GM21381 (cell line): ENCODE results near the gene ZNF862.

Experiments
- ATAC-seq: cut with Tn5 transposase; IDR thresholded peaks from one replicate; pipeline ENCODE4 v1.9.1; 2021; ENCODE audit warnings: mild to moderate bottlenecking, moderate library complexity; ENCODE audit not compliant: unreplicated experiment

ZNF862 gene

GRCh38 chr7:149843566-149843965 lies 5.4 kb downstream of the ZNF862 start:
- ATAC-seq: no peak

DNA sequence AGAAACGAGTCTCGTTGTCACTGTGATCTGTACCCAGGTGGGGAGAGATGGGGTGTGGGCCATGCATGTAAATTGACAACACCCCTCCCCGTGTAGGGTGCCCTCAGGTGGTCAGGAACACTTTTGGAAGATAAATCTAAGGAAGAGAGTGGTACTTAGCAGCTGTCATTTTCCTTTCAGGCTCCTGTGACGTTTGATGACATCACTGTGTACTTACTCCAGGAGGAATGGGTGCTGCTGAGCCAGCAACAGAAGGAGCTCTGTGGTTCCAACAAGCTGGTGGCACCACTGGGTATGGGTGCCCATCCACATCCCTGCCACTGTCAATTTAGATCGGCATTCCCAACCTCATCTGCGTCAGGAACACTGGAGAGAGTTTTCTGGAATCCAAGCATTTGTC lies 6.3 kb downstream of the ZNF862 start:
- no peak for ATAC-seq

- ATAC-seq: no peak
Observed at GRCh38 chr7:149845257-149845980, 7.2 kb downstream of the ZNF862 start.

- ATAC-seq: no peak
Observed at GRCh38 chr7:149846021-149846420, 7.8 kb downstream of the ZNF862 start.

- ATAC-seq: peak; percentile 60
Observed at GRCh38 chr7:149846436-149847046, 8.4 kb downstream of the ZNF862 start.

DNA sequence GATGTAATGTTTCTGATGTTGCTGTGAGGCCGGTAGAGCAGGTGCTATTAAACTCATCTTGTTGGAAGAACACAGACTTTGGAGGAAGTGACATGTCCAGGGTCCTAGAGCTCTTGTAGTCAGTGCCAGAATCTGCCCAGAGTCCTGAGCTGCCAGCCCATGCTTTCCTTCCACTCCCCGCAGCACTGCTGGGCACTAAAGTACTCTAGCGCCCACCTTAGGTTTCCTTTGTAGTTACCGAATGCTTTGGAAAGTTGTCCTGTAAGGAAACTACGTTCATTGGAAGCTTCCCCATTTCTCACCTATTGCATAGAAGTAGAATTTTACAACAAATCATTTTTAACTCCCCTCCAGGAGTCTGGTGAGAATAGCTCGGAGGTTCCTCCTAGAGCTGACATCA lies 11.0 kb downstream of the ZNF862 start:
- no peak for ATAC-seq

GRCh38 chr7:149850007-149850594 lies 11.9 kb downstream of the ZNF862 start:
- ATAC-seq: no peak

DNA sequence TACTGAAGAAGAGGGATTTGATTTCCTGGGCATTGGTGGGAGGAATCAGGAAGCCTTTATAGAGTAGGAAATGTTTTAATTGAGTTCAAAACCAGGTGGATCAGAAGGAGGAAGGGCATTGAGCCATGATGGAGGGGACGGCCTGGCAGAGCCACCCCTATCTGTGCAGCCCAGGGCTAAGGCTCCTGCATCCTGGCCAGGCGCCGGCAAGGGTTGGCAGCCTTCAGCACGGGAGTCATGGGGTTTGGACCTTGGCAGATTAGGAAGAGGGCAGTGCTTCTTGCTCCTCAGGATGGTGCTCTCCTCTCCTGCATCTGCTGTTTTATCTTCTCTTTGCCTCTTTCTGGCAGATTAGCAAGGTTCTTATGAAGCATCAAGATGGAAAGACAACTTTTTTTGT lies 12.5 kb downstream of the ZNF862 start:
- ATAC-seq: no peak

GRCh38 chr7:149851449-149851848 lies 13.3 kb downstream of the ZNF862 start:
- ATAC-seq: no peak

DNA sequence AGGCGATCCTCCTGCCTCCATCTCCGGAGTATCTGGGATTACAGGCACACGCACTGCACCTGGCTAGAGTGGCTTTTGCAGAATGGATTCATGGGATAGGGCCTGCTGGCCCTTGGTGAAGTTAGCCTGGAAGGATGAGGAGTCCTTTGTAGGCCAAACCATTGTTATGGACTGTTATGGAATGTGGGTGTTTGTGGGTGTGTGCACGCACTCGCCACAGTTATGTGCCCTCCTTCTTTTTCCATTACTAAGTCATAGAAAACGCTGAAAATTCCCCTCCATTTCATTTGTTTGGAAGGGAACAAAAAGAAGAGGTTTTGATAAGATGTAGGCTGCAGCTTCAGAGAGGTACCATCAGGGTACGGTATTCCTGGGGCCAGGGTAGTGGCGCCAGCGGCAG lies 15.0 kb downstream of the ZNF862 start:
- no peak for ATAC-seq

- no peak for ATAC-seq
Observed at GRCh38 chr7:149854611-149855360, 16.6 kb downstream of the ZNF862 start.

DNA sequence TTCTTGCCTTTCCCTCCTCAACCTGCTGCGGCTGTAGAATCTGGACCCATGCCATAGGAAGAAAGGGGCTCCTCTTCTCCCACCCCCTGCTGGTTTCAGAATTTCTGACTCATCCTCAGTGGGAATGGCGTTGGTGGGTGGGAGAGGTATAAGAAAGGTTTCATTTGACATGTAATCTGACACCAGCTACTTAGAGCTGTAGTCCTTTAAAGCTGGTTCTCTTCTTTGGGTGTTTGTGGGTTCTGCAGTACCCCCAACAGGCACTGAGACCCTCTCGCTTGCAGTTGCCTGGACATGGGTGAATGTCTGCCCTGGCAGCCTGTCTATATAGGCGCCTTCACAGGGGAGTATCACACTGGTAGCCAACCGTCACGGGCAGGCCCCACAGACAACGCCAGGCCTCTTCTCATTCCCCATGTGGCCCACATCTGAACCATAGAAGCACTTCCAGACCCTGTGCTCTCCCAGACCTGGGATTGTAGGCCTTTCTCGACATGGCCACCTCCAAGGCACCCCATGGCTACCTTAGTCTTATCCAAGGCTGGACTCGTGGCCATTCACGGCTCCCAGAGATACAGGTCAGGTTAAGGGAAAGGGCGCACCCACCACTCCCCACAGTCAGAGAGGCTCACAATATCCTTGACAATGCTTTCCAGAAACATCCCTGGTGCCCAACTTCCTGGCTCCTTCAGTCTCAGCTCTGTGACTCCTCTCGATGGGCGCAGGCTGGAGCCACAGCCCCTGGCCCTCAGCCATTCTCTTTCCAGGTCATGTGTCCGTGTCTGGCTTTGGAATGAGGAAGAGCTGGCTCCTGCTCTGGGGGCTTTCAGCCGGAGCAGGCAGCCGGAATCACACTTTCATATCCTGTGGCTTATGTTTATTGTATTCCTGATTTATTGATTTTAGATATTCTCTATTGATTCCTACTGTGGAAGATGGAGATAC lies 17.5 kb downstream of the ZNF862 start:
- ATAC-seq: no peak

DNA sequence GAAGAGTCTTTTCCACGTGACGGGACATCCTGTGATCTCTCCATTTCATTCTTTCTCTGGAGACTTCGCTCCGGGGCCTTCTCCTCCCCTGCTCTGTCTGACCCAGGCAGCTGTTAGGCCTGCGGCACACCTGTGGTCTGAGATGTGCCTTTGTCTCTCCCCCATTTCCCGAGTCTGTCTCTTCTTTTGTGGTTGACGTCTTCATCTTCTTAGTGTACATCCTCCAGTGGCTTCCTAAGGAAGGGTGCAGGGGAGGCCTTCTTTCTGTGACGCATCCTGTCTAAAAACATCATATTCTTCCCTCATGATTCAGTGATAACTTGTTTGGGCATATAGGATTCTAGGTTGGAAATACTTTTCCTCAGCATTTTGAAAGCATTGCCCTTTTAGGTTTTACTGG lies 18.4 kb downstream of the ZNF862 start:
- ATAC-seq: no peak

DNA sequence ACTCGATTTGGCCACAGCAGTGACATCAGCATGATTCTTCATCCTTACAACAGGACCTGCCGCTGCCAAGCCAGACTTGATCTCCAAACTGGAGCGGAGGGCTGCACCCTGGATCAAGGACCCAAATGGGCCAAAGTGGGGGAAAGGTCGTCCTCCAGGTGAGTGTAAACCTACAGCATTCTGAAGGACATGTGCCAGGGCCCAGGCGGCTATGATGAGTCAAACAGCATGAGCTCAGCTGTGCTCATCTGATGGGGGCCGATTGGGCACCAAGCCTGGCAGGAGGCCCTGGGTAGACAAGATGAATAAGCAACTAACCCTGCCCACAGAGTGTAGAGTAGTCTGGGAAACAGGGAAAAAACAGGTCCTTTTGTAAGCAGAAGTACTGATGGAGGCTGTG lies 21.2 kb downstream of the ZNF862 start:
- ATAC-seq: no peak

DNA sequence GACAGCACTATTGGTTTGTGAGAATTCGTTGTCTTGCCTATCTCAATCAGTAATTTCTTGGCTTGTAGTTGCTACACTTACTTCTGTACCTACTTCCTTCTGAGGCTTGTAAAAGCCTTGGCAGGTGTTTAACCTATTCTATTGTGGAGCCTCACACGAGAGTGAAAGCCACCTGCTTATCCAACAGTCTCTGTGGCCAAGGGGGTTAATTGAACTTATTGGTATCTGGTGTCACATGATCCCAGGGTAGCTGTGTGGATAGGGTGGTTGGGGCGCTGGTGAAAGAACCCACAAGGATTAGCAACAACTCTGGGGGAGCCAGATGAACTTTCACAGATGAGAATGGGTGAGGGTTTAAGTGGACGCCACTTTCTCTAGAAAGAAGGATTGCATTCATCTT lies 21.7 kb downstream of the ZNF862 start:
- ATAC-seq: no peak

- no peak for ATAC-seq
Observed at GRCh38 chr7:149860821-149861727, 22.9 kb downstream of the ZNF862 start.

DNA sequence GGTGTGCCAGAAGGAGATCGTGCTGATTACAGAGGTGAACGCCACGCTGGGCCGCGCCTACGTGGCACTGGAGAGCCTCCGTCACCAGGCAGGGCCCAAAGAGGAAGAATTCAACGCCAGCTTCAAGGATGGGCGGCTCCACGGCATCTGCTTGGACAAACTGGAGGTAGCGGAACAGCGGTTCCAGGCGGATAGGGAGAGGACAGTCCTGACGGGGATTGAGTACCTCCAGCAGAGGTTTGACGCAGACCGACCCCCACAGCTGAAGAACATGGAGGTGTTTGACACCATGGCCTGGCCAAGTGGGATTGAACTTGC lies 23.5 kb downstream of the ZNF862 start:
- no peak for ATAC-seq

DNA sequence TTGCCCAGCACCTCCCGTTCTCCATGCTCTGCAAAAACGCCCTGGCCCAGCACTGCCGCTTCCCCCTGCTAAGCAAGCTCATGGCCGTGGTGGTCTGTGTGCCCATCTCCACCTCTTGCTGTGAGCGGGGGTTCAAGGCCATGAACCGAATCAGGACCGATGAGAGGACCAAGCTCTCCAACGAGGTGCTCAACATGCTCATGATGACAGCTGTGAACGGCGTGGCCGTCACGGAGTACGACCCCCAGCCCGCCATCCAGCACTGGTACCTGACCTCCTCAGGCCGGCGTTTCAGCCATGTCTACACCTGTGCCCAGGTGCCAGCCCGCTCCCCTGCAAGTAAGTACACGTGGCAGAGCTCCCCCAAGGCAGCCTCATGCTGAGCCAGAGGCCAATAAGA lies 24.0 kb downstream of the ZNF862 start:
- ATAC-seq: no peak

DNA sequence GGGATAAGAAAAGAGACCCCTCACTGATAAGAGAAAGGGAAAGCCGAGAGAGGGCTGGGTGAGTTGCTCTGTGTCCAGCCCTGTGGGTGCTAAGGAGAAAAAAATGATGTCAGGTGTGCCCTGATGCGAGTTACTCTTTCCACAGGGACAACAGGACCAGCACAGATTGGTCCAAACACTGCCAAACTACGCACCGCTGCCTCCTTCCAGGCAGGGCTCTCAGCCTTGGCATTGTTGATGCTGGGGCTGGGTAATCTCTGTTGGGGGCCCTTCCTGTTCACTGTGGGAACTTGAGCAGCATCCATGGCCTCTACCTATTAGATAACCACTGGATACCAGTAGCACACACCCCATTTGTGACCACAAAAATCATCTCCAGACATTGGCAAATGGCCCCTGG lies 25.3 kb downstream of the ZNF862 start:
- no peak for ATAC-seq

- ATAC-seq: no peak
Observed at GRCh38 chr7:149864023-149864422, 25.8 kb downstream of the ZNF862 start.
